Neural progenitor cell (in vitro differentiated cells): ENCODE data around the gene CNPY4.

Source experiments
- EZH2 ChIP-seq: fragments of 200-600 bp; sonication (generic); IDR thresholded peaks from 2 replicates; pipeline ENCODE4 v1.6.1; 2017; ENCODE audit warnings: antibody characterized with exemption, mild to moderate bottlenecking, moderate library complexity
- EZH2phosphoT487 ChIP-seq: fragments of 200-600 bp; sonication (generic); IDR thresholded peaks from 2 replicates; pipeline ENCODE4 v1.6.1; 2017; ENCODE audit warnings: antibody characterized with exemption
- TF ChIP-seq, protein P1 (sequence below): fragments of 200-600 bp; sonication (generic); IDR thresholded peaks from 2 replicates; pipeline ENCODE4 v1.5.1; 2017; ENCODE audit warnings: antibody characterized with exemption, mild to moderate bottlenecking

DNA sequence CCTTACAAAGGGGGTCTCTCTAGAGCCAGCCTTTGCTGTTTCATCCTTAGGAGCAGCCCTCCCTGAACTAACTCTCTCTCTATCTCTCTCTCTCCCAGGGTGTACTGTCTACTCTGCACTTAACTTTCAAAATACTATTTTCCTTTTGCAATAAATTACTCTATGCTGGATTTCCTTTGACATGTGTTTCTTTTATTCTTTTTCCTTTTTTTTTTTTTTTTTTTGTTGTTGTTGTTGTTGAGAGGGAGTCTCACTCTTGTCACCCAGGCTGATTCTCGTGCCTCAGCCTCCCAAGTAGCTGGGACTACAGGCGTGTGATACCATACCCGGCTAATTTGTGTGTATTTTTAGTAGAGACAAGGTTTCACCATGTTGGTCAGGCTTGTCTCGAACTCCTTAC lies 36.5 kb upstream of the CNPY4 start:
- TF ChIP-seq, protein P1, sequence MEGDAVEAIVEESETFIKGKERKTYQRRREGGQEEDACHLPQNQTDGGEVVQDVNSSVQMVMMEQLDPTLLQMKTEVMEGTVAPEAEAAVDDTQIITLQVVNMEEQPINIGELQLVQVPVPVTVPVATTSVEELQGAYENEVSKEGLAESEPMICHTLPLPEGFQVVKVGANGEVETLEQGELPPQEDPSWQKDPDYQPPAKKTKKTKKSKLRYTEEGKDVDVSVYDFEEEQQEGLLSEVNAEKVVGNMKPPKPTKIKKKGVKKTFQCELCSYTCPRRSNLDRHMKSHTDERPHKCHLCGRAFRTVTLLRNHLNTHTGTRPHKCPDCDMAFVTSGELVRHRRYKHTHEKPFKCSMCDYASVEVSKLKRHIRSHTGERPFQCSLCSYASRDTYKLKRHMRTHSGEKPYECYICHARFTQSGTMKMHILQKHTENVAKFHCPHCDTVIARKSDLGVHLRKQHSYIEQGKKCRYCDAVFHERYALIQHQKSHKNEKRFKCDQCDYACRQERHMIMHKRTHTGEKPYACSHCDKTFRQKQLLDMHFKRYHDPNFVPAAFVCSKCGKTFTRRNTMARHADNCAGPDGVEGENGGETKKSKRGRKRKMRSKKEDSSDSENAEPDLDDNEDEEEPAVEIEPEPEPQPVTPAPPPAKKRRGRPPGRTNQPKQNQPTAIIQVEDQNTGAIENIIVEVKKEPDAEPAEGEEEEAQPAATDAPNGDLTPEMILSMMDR: no peak
- no peak for TF ChIP-seq EZH2phosphoT487
- TF ChIP-seq EZH2: no peak
